ENCODE measurements around the gene CRTAC1. TPM values are rescaled to one million over a fixed set of nuclear protein-coding genes. Genes with fewer than 3 reads are reported as not detected.

The CRTAC1 gene
- total RNA-seq, 1 experiment from 2014 or later: 0.46 TPM

DNA sequence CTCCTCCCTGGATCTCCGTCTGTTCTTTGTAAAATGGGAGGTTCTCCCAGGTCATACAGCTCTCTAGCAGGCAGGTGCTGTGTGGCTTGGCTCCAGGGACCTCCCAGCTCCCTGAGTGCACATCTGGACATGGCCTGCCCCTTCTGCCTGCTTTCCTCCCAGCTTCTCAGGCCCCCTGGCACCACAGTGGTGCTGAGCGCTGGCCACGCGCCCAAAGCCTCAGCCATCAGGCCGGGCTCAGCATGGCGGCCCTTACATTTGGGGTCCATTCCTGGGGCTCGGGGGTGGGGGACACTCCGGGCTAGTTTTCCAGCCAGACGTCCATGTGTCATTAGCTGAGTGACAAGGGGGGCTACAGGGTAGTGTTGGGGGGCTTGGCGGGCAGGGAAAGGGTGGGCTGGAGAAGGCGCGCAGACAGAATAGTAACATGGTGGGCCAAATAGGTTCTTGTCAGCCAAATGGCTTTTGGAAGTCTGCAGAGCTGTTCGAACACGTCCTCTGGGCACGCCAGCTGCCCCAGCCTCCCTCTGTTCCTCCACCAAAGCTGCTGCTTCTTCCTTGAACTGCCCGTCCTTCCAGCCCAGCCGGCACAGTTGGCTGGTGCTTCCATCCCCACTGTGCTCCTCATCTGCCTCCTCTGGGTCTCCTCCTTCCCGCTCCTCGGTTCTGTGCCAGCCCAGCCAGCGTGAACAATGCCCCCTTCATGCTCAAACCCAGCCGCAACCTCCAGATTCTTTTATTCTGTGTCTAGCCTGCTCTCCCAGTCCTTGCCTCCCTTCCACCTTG lies 114.9 kb downstream of the CRTAC1 start:
- Histone ChIP-seq H3K23ac (ENCODE audit: insufficient read length, low read depth, low read length) (no peak overlapping the region), H3K79me2 (ENCODE audit: insufficient read depth, low read length) (no peaks in the 10 kb centered on the region), H3K56ac (ENCODE audit: insufficient read length, low read depth, low read length) (no peak overlapping the region), H2BK20ac (ENCODE audit: low read depth, low read length, poor library complexity, severe bottlenecking) (no peak overlapping the region), H3K27me3 (ENCODE audit: insufficient read depth, low read length) (no peaks in the 10 kb centered on the region), H2BK12ac (ENCODE audit: insufficient read length, low read depth, low read length) (no peak overlapping the region), H2BK15ac (ENCODE audit: low read depth, low read length) (no peak overlapping the region), H4K8ac (replicated peaks; ENCODE audit: insufficient read length, low read depth, low read length) (no peak overlapping the region), H3K4me1 (ENCODE audit: insufficient read depth, low read length) (no peaks in the 10 kb centered on the region), H3K14ac (ENCODE audit: insufficient read depth, low read length) (no peak overlapping the region), H2AFZ (ENCODE audit: low read length) (no peak overlapping the region), H3K9ac (ENCODE audit: extremely low read depth, insufficient read length, low read length) (no peak overlapping the region), H4K5ac (ENCODE audit: insufficient read length, low read depth, low read length) (no peak overlapping the region), H3K23me2 (ENCODE audit: insufficient read length, low read depth, low read length, poor library complexity, severe bottlenecking) (no peaks in the 10 kb centered on the region), H2AK5ac (ENCODE audit: insufficient read length, low read length) (no peak overlapping the region), H2BK5ac (ENCODE audit: insufficient read length, low read length) (no peak overlapping the region), H3K9me3 (ENCODE audit: control insufficient read depth, low read depth, low read length) (no peaks in the 10 kb centered on the region), H3K4ac (ENCODE audit: low read depth, low read length) (no peak overlapping the region), H2BK120ac (ENCODE audit: low read depth, low read length, poor library complexity, severe bottlenecking) (no peak overlapping the region), H3K79me1 (ENCODE audit: insufficient read depth, low read depth, low read length, poor library complexity, severe bottlenecking) (no peaks in the 10 kb centered on the region), H3K4me2 (ENCODE audit: insufficient read depth, insufficient read length, low read length) (no peak overlapping the region), H3K27ac (ENCODE audit: insufficient read length, low read depth, low read length) (no peak overlapping the region), H3T11ph (ENCODE audit: low read length) (no peak overlapping the region), H3K18ac (ENCODE audit: insufficient read length, low read depth, low read length) (no peak overlapping the region), H4K20me1 (ENCODE audit: control insufficient read depth, insufficient read depth, insufficient read length) (no peaks in the 10 kb centered on the region), H4K91ac (ENCODE audit: insufficient read length, low read depth, low read length) (no peak overlapping the region)
- peaks cover 0 to 12% of the 10 kb centered on the region in 2 experiments; a peak in 2 of 4 replicates for H3K4me1 Mint-ChIP-seq
- H3K27ac Mint-ChIP-seq: no peak overlapping the region
- TF ChIP-seq, protein P1, sequence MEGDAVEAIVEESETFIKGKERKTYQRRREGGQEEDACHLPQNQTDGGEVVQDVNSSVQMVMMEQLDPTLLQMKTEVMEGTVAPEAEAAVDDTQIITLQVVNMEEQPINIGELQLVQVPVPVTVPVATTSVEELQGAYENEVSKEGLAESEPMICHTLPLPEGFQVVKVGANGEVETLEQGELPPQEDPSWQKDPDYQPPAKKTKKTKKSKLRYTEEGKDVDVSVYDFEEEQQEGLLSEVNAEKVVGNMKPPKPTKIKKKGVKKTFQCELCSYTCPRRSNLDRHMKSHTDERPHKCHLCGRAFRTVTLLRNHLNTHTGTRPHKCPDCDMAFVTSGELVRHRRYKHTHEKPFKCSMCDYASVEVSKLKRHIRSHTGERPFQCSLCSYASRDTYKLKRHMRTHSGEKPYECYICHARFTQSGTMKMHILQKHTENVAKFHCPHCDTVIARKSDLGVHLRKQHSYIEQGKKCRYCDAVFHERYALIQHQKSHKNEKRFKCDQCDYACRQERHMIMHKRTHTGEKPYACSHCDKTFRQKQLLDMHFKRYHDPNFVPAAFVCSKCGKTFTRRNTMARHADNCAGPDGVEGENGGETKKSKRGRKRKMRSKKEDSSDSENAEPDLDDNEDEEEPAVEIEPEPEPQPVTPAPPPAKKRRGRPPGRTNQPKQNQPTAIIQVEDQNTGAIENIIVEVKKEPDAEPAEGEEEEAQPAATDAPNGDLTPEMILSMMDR (conservative IDR thresholded peaks at IDR 0.05): no peak
- H3K36me3 Mint-ChIP-seq (ENCODE audit: insufficient read depth in 1 of 3, low read depth in 3 of 3): no peaks in the 10 kb centered on the region
- DNase-seq: no peak
- H3K4me3 Mint-ChIP-seq: no peak overlapping the region
- peaks cover 58% of the 10 kb centered on the region for H3K27me3 Mint-ChIP-seq (ENCODE audit: low read depth)
- WGBS (ENCODE audit: extremely low coverage, insufficient read length, low lambda C conversion rate): no CpG with 5 or more reads among the region's 21 CpGs
- H3K9me3 Mint-ChIP-seq: no peaks in the 10 kb centered on the region

Data from H9 (cell line).